ENCODE data around the gene FUCA1. TPM values are rescaled to one million over a fixed set of nuclear protein-coding genes. Genes with fewer than 3 reads are reported as not detected.
A peak's percentile ranks its signal among the peaks of the same experiment; 100 is the strongest.

The FUCA1 gene
- total RNA-seq, 4 donors from 2014 or later = 10.1 to 32.2 (median 17.5) TPM

DNA sequence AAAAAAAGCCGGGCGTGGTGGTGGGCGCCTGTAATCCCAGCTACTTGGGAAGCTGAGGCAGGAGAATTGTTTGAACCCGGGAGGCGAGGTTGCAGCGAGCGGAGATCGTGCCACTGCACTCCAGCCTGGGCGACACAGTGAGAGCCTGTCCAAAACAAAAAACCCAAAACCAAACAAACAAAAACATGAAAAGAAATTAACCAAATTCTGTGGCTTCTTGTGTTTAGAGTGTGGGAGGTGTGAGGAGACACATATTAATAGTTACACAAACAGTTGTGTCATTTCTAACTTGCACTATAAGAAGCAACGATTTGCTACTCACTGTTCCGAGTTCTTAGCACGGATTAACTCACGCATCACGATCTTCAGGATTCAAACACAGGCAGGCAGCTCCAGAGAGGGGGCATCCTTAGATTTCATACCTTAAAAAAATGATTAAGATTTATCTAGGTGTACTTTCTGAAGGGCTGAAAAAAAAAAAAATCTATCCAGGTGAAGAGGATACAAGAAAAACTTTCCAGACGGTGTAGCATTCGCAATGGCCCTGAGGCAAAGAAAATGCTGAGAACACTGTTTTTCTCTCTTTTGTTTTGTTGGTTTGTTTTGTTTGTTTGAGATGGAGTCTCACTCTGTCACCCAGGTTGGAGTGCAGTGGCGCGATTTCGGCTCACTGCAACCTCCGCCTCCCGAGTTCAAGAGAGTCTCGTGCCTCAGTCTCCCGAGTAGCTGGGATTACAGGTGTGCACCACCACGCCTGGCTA, 42.1 kb downstream of the FUCA1 start:
- no peaks in the 10 kb centered on the region for H3K27me3 ChIP-seq
- WGBS, 2 donors = 48 to 53% methylated on average over 21 to 23 of the region's 24 CpGs
- no peak for DNase-seq

GRCh38 chr1:23825076-23825761, 42.9 kb downstream of the FUCA1 start, which contains the start of gene HMGCL:
TSS of gene HMGCL (minus strand) at chr1:23825429. CDS start at chr1:23825415, 14 bp downstream.
- Histone ChIP-seq H3K4me1 (peaks cover 0 to 23% (median 3%) of the 10 kb centered on the region in 3 donors), H3K4me3 (peak within 1 kb of the TSS; percentile 58 to 98 (median 92)), H3K27ac (peak within 1 kb of the TSS; percentile 84 to 97 (median 94)), H3K36me3 (peaks cover 0 to 3% (median 0%) of the 10 kb centered on the region in 3 donors), H3K27me3 (no peaks in the 10 kb centered on the region), H3K9me3 (no peaks in the 10 kb centered on the region)
- WGBS, 2 donors = 0 to 1% methylated on average over 3 to 22 of the region's 42 CpGs
- peak; percentile 46 for DNase-seq
- intact Hi-C loops (cut with DNase I) = no loop called here
- TF ChIP-seq POLR2A (IDR thresholded peaks at IDR 0.05) = peak in 3 of 4 donors; percentile 43 to 90 (median 83)
- TF ChIP-seq, protein P1, sequence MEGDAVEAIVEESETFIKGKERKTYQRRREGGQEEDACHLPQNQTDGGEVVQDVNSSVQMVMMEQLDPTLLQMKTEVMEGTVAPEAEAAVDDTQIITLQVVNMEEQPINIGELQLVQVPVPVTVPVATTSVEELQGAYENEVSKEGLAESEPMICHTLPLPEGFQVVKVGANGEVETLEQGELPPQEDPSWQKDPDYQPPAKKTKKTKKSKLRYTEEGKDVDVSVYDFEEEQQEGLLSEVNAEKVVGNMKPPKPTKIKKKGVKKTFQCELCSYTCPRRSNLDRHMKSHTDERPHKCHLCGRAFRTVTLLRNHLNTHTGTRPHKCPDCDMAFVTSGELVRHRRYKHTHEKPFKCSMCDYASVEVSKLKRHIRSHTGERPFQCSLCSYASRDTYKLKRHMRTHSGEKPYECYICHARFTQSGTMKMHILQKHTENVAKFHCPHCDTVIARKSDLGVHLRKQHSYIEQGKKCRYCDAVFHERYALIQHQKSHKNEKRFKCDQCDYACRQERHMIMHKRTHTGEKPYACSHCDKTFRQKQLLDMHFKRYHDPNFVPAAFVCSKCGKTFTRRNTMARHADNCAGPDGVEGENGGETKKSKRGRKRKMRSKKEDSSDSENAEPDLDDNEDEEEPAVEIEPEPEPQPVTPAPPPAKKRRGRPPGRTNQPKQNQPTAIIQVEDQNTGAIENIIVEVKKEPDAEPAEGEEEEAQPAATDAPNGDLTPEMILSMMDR (IDR thresholded peaks at IDR 0.05) = no peak

More for the DNA sequence above, 42.1 kb downstream of the FUCA1 start:
- H3K4me1 ChIP-seq = peaks cover 0 to 23% (median 3%) of the 10 kb centered on the region in 3 donors
- peak overlapping the region; percentile 84 to 97 (median 94) for H3K27ac ChIP-seq
- no peaks in the 10 kb centered on the region for H3K36me3 ChIP-seq
- H3K4me3 ChIP-seq = peak overlapping the region; percentile 58 to 98 (median 92)
- intact Hi-C loops (cut with DNase I) = no loop called here
- TF ChIP-seq POLR2A (IDR thresholded peaks at IDR 0.05) = no peak
- TF ChIP-seq, protein P1 (IDR thresholded peaks at IDR 0.05) = no peak
- H3K9me3 ChIP-seq = no peaks in the 10 kb centered on the region

GRCh38 chr1:23824711-23825075, 43.4 kb downstream of the FUCA1 start:
- WGBS, 2 donors = 1 to 6% methylated on average over 8 of the region's 8 CpGs
- Histone ChIP-seq H3K27ac (peak overlapping the region; percentile 84 to 97 (median 94)), H3K4me1 (peaks cover 0 to 23% (median 3%) of the 10 kb centered on the region in 3 donors), H3K4me3 (peak overlapping the region; percentile 58 to 98 (median 92)), H3K27me3 (no peaks in the 10 kb centered on the region), H3K36me3 (peaks cover 0 to 8% (median 0%) of the 10 kb centered on the region in 3 donors), H3K9me3 (no peaks in the 10 kb centered on the region)
- intact Hi-C loops (cut with DNase I) = no loop called here
- TF ChIP-seq, protein P1 (IDR thresholded peaks at IDR 0.05) = no peak
- TF ChIP-seq POLR2A (IDR thresholded peaks at IDR 0.05) = no peak
- no peak for DNase-seq

- TF ChIP-seq POLR2A (IDR thresholded peaks at IDR 0.05) = no peak
- TF ChIP-seq, protein P1 (IDR thresholded peaks at IDR 0.05) = no peak
These were observed 44.3 kb downstream of the FUCA1 start for GRCh38 chr1:23823767-23824166.

GRCh38 chr1:23817633-23818032, 50.5 kb downstream of the FUCA1 start:
- Histone ChIP-seq H3K27me3 (no peaks in the 10 kb centered on the region), H3K4me3 (no peak overlapping the region), H3K36me3 (peaks cover 7 to 79% (median 16%) of the 10 kb centered on the region in 3 donors), H3K27ac (no peak overlapping the region), H3K4me1 (no peaks in the 10 kb centered on the region), H3K9me3 (no peaks in the 10 kb centered on the region)
- intact Hi-C loops (cut with DNase I) = no loop called here
- WGBS, 2 donors = 71 to 84% methylated on average over 3 of the region's 3 CpGs
- no peak for TF ChIP-seq POLR2A (IDR thresholded peaks at IDR 0.05)
- TF ChIP-seq, protein P1 (IDR thresholded peaks at IDR 0.05) = no peak
- DNase-seq = no peak

More at GRCh38 chr1:23823767-23824166, 44.3 kb downstream of the FUCA1 start:
- Histone ChIP-seq H3K27ac (no peak overlapping the region), H3K27me3 (no peaks in the 10 kb centered on the region), H3K4me3 (peak overlapping the region in 1 of 4 donors; percentile 87), H3K9me3 (no peaks in the 10 kb centered on the region), H3K4me1 (peaks cover 0 to 23% (median 3%) of the 10 kb centered on the region in 3 donors), H3K36me3 (peaks cover 0 to 17% (median 0%) of the 10 kb centered on the region in 3 donors)
- intact Hi-C loops (cut with DNase I) = no loop called here
- DNase-seq = no peak
- WGBS, 2 donors = 79 to 80% methylated on average over 6 to 7 of the region's 7 CpGs
